K562 (cell line): ENCODE data around the gene PCAT6. TPM values are rescaled to one million over a fixed set of nuclear protein-coding genes. Genes with fewer than 3 reads are reported as not detected.

ENCODE experiments used
- ATAC-seq: fragments of 200-7000 bp; cut with Tn5 transposase; 3 replicates; pipeline ENCODE4 v1.9.1; 2020; ENCODE audit warnings: moderate library complexity
- BruUV-seq: library from RNA; stranded (reverse); fragments of 400-500 nt; replicated peaks from 2 replicates; lab custom pipeline; 2021; lab: Mats Ljungman, UMichigan
- CTCF ChIA-PET: fragments of 300-600 bp; formaldehyde crosslinking; extraction: SDS; loops from one replicate; lab custom pipeline; 2021; ENCODE audit warnings: low intra/inter-chr PET ratio; lab: Yijun Ruan, JAX
- POLR2A ChIA-PET: fragments of 300-600, 350-650 bp; sonication (Branson Sonifier 250); formaldehyde crosslinking; extraction: SDS; loops from one replicate; lab custom pipeline; 2021; ENCODE audit warnings: antibody characterized with exemption, inconsistent platforms; lab: Yijun Ruan, JAX
- DNase-seq, 4 experiments: peaks; one replicate each; pipeline versions ENCODE4 v3.0.0 to v3.0.0-alpha.2; 2011 to 2018; ENCODE audit warnings: low spot score in 3 of 4, mixed read lengths in 3 of 4; ENCODE audit errors: extremely low read depth in 1 of 4
- FAIRE-seq: peaks from 2 replicates; lab custom pipeline; 2011; peaks lifted over from hg19 to GRCh38; lab: Jason Lieb, UNC
- H2AFZ ChIP-seq: 2 replicates; pipeline ENCODE4 v1.6.0; 2011; ENCODE audit warnings: low read depth, low read length, control low read depth, inconsistent platforms
- H3K27ac ChIP-seq: fragments of 200-600 bp; 3 replicates; pipeline ENCODE4 v1.8.0; 2011; ENCODE audit warnings: low read depth, mild to moderate bottlenecking, control low read depth, inconsistent platforms, low read length, moderate library complexity, mixed read lengths; ENCODE audit errors: extremely low read depth
- H3K27me3 ChIP-seq, 2 experiments: fragments of 300-600 bp in 1 of 2; 2 replicates in 1 of 2; 3 replicates in 1 of 2; pipeline versions ENCODE4 v1.6.0 to v1.8.0; 2011; ENCODE audit warnings: inconsistent platforms in 2 of 2, low read length in 2 of 2, mild to moderate bottlenecking in 1 of 2, mixed read lengths in 1 of 2, moderate library complexity in 1 of 2; ENCODE audit not compliant: control insufficient read depth in 2 of 2, insufficient read depth in 2 of 2
- H3K36me3 ChIP-seq: fragments of 300-600 bp; 3 replicates; pipeline ENCODE4 v1.8.0; 2011; ENCODE audit warnings: mild to moderate bottlenecking, low read length, inconsistent platforms; ENCODE audit not compliant: control insufficient read depth, insufficient read depth
- H3K4me1 ChIP-seq, 2 experiments: fragments of 200-600 bp in 1 of 2; replicated peaks in 1 of 2; 2 replicates in 1 of 2; 3 replicates in 1 of 2; pipeline versions ENCODE4 v1.5.1 to v1.8.0; 2011; ENCODE audit warnings: inconsistent platforms in 2 of 2, low read length in 2 of 2, mild to moderate bottlenecking in 1 of 2, mixed read lengths in 1 of 2, moderate library complexity in 1 of 2; ENCODE audit not compliant: control insufficient read depth in 2 of 2, insufficient read depth in 2 of 2
- H3K4me2 ChIP-seq: 2 replicates; pipeline ENCODE4 v1.6.1; 2011; ENCODE audit warnings: low read length, control low read depth, inconsistent platforms, mixed read lengths; ENCODE audit not compliant: insufficient read depth
- H3K4me3 ChIP-seq: fragments of 200-600 bp; sonication (generic), shearing (Covaris generic); 2 replicates; pipeline ENCODE4 v1.5.1; 2016; ENCODE audit warnings: control low read depth, inconsistent platforms
- H3K79me2 ChIP-seq: fragments of 200-600 bp; 3 replicates; pipeline ENCODE4 v1.8.0; 2011; ENCODE audit warnings: low read length, inconsistent platforms; ENCODE audit not compliant: control insufficient read depth, insufficient read depth
- H3K9ac ChIP-seq, 2 experiments: 2 replicates each; pipeline versions ENCODE4 v1.6.0 to v1.6.1; 2011; ENCODE audit warnings: low read depth in 2 of 2, low read length in 2 of 2, control low read depth in 1 of 2, inconsistent platforms in 1 of 2, mild to moderate bottlenecking in 1 of 2, mixed read lengths in 1 of 2; ENCODE audit not compliant: insufficient read depth in 1 of 2
- H3K9me1 ChIP-seq: one replicate; pipeline ENCODE4 v1.6.0; 2011; ENCODE audit warnings: inconsistent platforms, mild to moderate bottlenecking, low read length, moderate library complexity; ENCODE audit not compliant: control insufficient read depth, insufficient read depth
- H3K9me3 ChIP-seq: replicated peaks from 2 replicates; pipeline ENCODE4 v1.5.1; 2011; ENCODE audit warnings: low read depth, low read length, inconsistent platforms; ENCODE audit not compliant: control insufficient read depth, insufficient read depth
- H4K20me1 ChIP-seq: replicated peaks from 2 replicates; pipeline ENCODE4 v1.6.1; 2011; ENCODE audit warnings: low read length, inconsistent platforms, mixed read lengths; ENCODE audit not compliant: control insufficient read depth, insufficient read depth
- MYBL2 ChIP-seq, 2 experiments: fragments of 450-650 bp in 1 of 2; sonication (generic) in 1 of 2; formaldehyde crosslinking in 1 of 2; IDR thresholded peaks; 2 replicates each; pipeline versions ENCODE4 v1.6.1 to v1.8.1; 2017 to 2022; ENCODE audit warnings: borderline replicate concordance in 1 of 2, inconsistent platforms in 1 of 2, low read depth in 1 of 2, mild to moderate bottlenecking in 1 of 2, missing genetic modification reagents in 1 of 2, moderate library complexity in 1 of 2
- NRF1 ChIP-seq, 2 experiments: fragments of 450-650 bp; IDR thresholded peaks in 1 of 2; conservative IDR thresholded peaks in 1 of 2; 2 replicates each; pipeline ENCODE4 v1.6.1; 2014; ENCODE audit warnings: mild to moderate bottlenecking in 2 of 2
- RNF2 ChIP-seq: sonication (generic); IDR thresholded peaks from 2 replicates; pipeline ENCODE4 v1.6.1; 2016
- TCF7 ChIP-seq: sonication (generic); IDR thresholded peaks from 2 replicates; pipeline ENCODE4 v1.6.1; 2016; ENCODE audit warnings: antibody characterized with exemption, borderline replicate concordance
- WGBS: fragments of 100-300 bp; shearing (Covaris generic); methylation state at CpG from one replicate; pipeline ENCODE4 v1.1.6; 2016; ENCODE audit warnings: low coverage, mixed read lengths; ENCODE audit not compliant: insufficient coverage; ENCODE audit errors: missing lambda C conversion rate; 5-methylcytosine and 5-hydroxymethylcytosine counted together
- in situ Hi-C: fragments of 300-500 bp; cut with MboI; formaldehyde crosslinking; loops from 4 replicates; pipeline ENCODE4 v1.15.0; 2018; ENCODE audit warnings: inconsistent platforms, mixed read lengths
- intact Hi-C: fragments of 100-400 bp; cut with micrococcal nuclease; formaldehyde crosslinking; loops from 2 replicates; pipeline ENCODE4 v1.14.2; 2022
- polyA plus RNA-seq, 8 experiments: library from polyadenylated mRNA; depleted of rRNA in 4 of 8; stranded (reverse) in 5 of 8; unstranded in 3 of 8; fragments of >200 nt; fragmentation: Nextera tagmentation in 2 of 8; fragmentation: Illumina TruSeq in 1 of 8; extraction: Ambion mirVana in 2 of 8; extraction: Trizol in 1 of 8; gene quantifications; 2 replicates each; pipeline versions ENCODE4 v1.2.1 to v1.2.3, GENCODE V29; 2011 to 2014; ENCODE audit warnings: inconsistent platforms in 1 of 8, missing spikeins in 1 of 8
- total RNA-seq, 7 experiments: library from RNA; depleted of rRNA in 6 of 7; stranded (reverse); fragments of >200 nt in 6 of 7; fragmentation: Illumina TruSeq in 2 of 7; extraction: Trizol in 2 of 7; gene quantifications; 2 replicates each; pipeline versions ENCODE4 v1.2.1 to v1.2.3, GENCODE V29; 2011 to 2021; ENCODE audit warnings: low replicate concordance in 1 of 7
- TF ChIP-seq, protein P1 (sequence below): fragments of 450-650 bp; formaldehyde crosslinking; IDR thresholded peaks from 2 replicates; pipeline ENCODE4 v1.4.0; 2020; ENCODE audit warnings: mild to moderate bottlenecking, moderate library complexity

PCAT6 gene
- total and polyA plus RNA-seq, 9 of the 15 experiments (the other 6 are each of a cell fraction or from before 2014, with no cell fraction given): 0.25 to 2.4 (median 0.54) TPM; not detected in 1

DNA sequence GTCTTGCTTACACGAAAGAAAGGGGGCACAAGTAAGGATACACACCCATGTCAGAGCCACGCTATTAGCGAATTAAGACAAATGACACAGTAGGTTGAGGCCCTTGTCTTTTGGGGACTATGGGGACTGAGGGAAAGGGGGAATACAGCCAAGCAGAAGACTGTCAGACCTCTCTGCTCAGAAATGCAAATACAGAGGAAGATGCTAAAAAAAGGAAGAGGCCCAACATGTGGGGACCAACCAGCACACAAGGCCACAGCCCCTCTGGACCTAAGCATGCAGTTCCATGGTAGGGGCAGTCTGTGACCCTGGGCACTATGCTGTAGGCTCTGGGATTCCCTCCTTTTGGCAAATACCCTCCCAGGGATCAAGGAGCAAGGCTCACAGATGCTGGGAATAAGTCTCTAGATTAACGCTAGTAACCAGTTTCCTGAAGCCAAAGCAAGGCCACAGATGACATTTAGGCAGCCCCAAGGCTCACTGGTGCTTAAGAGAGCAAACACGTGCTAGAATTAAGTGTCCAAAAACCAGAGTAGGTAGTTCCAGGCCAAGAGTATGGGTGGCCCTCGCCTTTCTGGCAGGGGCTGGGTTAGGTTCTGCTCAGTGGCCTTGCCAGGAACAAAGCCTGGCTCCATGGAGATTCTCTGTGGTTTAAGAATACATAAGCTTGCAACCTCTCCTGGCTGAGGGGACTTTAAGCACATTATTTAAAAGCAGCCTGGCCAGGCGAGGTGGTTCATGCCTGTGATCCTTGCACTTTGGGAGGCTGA lies 40.0 kb downstream of the PCAT6 start:
- no peaks in the 10 kb centered on the region for H3K79me2 ChIP-seq
- no peak for ATAC-seq
- no peak overlapping the region for H3K4me2 ChIP-seq
- H3K9me1 ChIP-seq: no peaks in the 10 kb centered on the region
- intact Hi-C loops: no loop called here
- no peak overlapping the region for H3K27ac ChIP-seq
- CTCF ChIA-PET: no interaction called here
- FAIRE-seq: no peak
- POLR2A ChIA-PET: no interaction called here
- H3K4me3 ChIP-seq: no peak overlapping the region
- WGBS: 67% methylated on average over 7 of the region's 7 CpGs
- in situ Hi-C loops: no loop called here
- TF ChIP-seq MYBL2 (IDR thresholded peaks at IDR 0.05; ENCODE audit: low read depth): no peak
- TF ChIP-seq MYBL2 (CRISPR knock-in tag; IDR thresholded peaks at IDR 0.05; ENCODE audit: borderline replicate concordance): no peak
- TF ChIP-seq, protein P1, sequence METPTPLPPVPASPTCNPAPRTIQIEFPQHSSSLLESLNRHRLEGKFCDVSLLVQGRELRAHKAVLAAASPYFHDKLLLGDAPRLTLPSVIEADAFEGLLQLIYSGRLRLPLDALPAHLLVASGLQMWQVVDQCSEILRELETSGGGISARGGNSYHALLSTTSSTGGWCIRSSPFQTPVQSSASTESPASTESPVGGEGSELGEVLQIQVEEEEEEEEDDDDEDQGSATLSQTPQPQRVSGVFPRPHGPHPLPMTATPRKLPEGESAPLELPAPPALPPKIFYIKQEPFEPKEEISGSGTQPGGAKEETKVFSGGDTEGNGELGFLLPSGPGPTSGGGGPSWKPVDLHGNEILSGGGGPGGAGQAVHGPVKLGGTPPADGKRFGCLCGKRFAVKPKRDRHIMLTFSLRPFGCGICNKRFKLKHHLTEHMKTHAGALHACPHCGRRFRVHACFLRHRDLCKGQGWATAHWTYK (CRISPR knock-in tag): no peak
- no peak for TF ChIP-seq RNF2
- no peak for TF ChIP-seq NRF1 (conservative IDR thresholded peaks at IDR 0.05 in 1 of 2, IDR thresholded peaks at IDR 0.05 in 1 of 2)
- no peak for TF ChIP-seq TCF7
- H3K4me1 ChIP-seq: peaks cover 0 to 4% of the 10 kb centered on the region in 2 experiments; a peak in 3 of 5 replicates
- no peaks in the 10 kb centered on the region for H3K36me3 ChIP-seq
- H4K20me1 ChIP-seq: no peaks in the 10 kb centered on the region
- peak overlapping the region in 1 of 2 experiments; percentile 11; a peak in 1 of 4 replicates for H3K9ac ChIP-seq
- H3K9me3 ChIP-seq: no peaks in the 10 kb centered on the region
- H3K27me3 ChIP-seq: no peaks in the 10 kb centered on the region; a peak in 1 of 5 replicates
- no peak for DNase-seq
- peak overlapping the region; percentile 7; the same call in 1 of the 2 replicates for H2AFZ ChIP-seq
- no TSS peak for BruUV-seq
